Neural cell (in vitro differentiated cells): ENCODE data around the gene SLC25A27. TPM values are rescaled to one million over a fixed set of nuclear protein-coding genes. Genes with fewer than 3 reads are reported as not detected.

Experiments
- H2AFZ ChIP-seq: fragments of 200-600, 300-800 bp; sonication (generic), shearing (Covaris generic); 2 replicates; pipeline ENCODE4 v1.6.0; 2014; ENCODE audit warnings: low read depth, mild to moderate bottlenecking, antibody characterized with exemption, low read length, moderate library complexity
- H3F3A ChIP-seq: fragments of 200-600 bp; shearing (Covaris generic); 2 replicates; pipeline ENCODE4 v1.6.1; 2016; ENCODE audit warnings: mild to moderate bottlenecking, moderate library complexity, mixed read lengths, antibody characterized with exemption, low read length; ENCODE audit not compliant: insufficient read depth, poor library complexity, severe bottlenecking
- H3K27ac ChIP-seq: fragments of 200-600, 300-800 bp; sonication (generic), shearing (Covaris generic); 2 replicates; pipeline ENCODE4 v1.5.1; 2014; ENCODE audit warnings: mild to moderate bottlenecking, low read length, moderate library complexity
- H3K27me3 ChIP-seq: fragments of 300-800, 200-600 bp; sonication (generic), shearing (Covaris generic); 2 replicates; pipeline ENCODE4 v1.6.0; 2014; ENCODE audit warnings: mild to moderate bottlenecking, low read depth, low read length, moderate library complexity; ENCODE audit not compliant: insufficient read depth
- H3K36me3 ChIP-seq: fragments of 300-800, 200-600 bp; sonication (generic), shearing (Covaris generic); 2 replicates; pipeline ENCODE4 v1.5.1; 2014; ENCODE audit warnings: mild to moderate bottlenecking, antibody characterized with exemption, low read length, moderate library complexity; ENCODE audit not compliant: insufficient read depth
- H3K4me2 ChIP-seq: fragments of 300-800, 200-600 bp; sonication (generic), shearing (Covaris generic); 2 replicates; pipeline ENCODE4 v1.6.0; 2014; ENCODE audit warnings: mild to moderate bottlenecking, low read length
- H3K4me3 ChIP-seq: fragments of 300-800, 200-600 bp; sonication (generic), shearing (Covaris generic); 2 replicates; pipeline ENCODE4 v1.5.1; 2014; ENCODE audit warnings: mild to moderate bottlenecking, low read length, moderate library complexity
- H3K79me2 ChIP-seq: fragments of 200-600 bp; shearing (Covaris generic); replicated peaks from 2 replicates; pipeline ENCODE4 v1.6.0; 2014; ENCODE audit warnings: mild to moderate bottlenecking, low read length, moderate library complexity; ENCODE audit not compliant: insufficient read depth
- H3K9ac ChIP-seq: fragments of 300-800, 200-600 bp; sonication (generic), shearing (Covaris generic); 2 replicates; pipeline ENCODE4 v1.6.1; 2016; ENCODE audit warnings: mild to moderate bottlenecking, low read length, mixed read lengths
- H3K9me2 ChIP-seq: fragments of 200-600 bp; shearing (Covaris generic); 2 replicates; pipeline ENCODE4 v1.6.1; 2016; ENCODE audit warnings: mild to moderate bottlenecking, low read length, mixed read lengths; ENCODE audit not compliant: insufficient read depth
- H3K9me3 ChIP-seq: fragments of 200-600, 300-800 bp; sonication (generic), shearing (Covaris generic); 2 replicates; pipeline ENCODE4 v1.6.1; 2016; ENCODE audit warnings: mild to moderate bottlenecking, mixed run types, low read length, moderate library complexity, mixed read lengths
- H4K20me1 ChIP-seq: fragments of 200-600 bp; shearing (Covaris generic); 2 replicates; pipeline ENCODE4 v1.6.1; 2016; ENCODE audit warnings: mild to moderate bottlenecking, mixed run types; ENCODE audit not compliant: insufficient read depth
- CTCF ChIP-seq: fragments of 450-650 bp; IDR thresholded peaks from 2 replicates; pipeline ENCODE4 v1.5.1; 2014; ENCODE audit warnings: antibody characterized with exemption, mild to moderate bottlenecking, moderate library complexity; ENCODE audit not compliant: poor library complexity, severe bottlenecking
- EP300 ChIP-seq: fragments of 450-650 bp; conservative IDR thresholded peaks from 2 replicates; pipeline ENCODE4 v1.6.1; 2014; ENCODE audit warnings: antibody characterized with exemption, mild to moderate bottlenecking, moderate library complexity; ENCODE audit not compliant: poor library complexity, severe bottlenecking
- EZH2 ChIP-seq: fragments of 200-600, 300-800 bp; shearing (Covaris generic), sonication (generic); IDR thresholded peaks from 2 replicates; pipeline ENCODE4 v1.6.1; 2014; ENCODE audit warnings: antibody characterized with exemption, low read length, borderline replicate concordance, mild to moderate bottlenecking; ENCODE audit not compliant: insufficient read depth, poor library complexity, severe bottlenecking
- MXI1 ChIP-seq: fragments of 450-650 bp; conservative IDR thresholded peaks from 2 replicates; pipeline ENCODE4 v1.6.1; 2014; ENCODE audit warnings: antibody characterized with exemption, mild to moderate bottlenecking; ENCODE audit not compliant: poor library complexity, severe bottlenecking
- POLR2AphosphoS5 ChIP-seq: IDR thresholded peaks from 2 replicates; pipeline ENCODE4 v1.6.1; 2012
- RAD21 ChIP-seq: fragments of 450-650 bp; conservative IDR thresholded peaks from 2 replicates; pipeline ENCODE4 v1.6.1; 2014; ENCODE audit warnings: antibody characterized with exemption, mild to moderate bottlenecking, moderate library complexity
- SMC3 ChIP-seq: fragments of 450-650 bp; conservative IDR thresholded peaks from 2 replicates; pipeline ENCODE4 v1.6.1; 2014; ENCODE audit warnings: antibody characterized with exemption, mild to moderate bottlenecking, moderate library complexity; ENCODE audit not compliant: poor library complexity
- TAF1 ChIP-seq: IDR thresholded peaks from 2 replicates; pipeline ENCODE4 v1.6.1; 2012; ENCODE audit warnings: low read depth
- polyA plus RNA-seq: library from polyadenylated mRNA; depleted of rRNA; stranded (reverse); fragments of >200 nt; gene quantifications from 2 replicates; pipeline ENCODE4 v1.2.3, GENCODE V29; 2014
- TF ChIP-seq, protein P1 (sequence below): IDR thresholded peaks from 2 replicates; pipeline ENCODE4 v1.6.1; 2012; ENCODE audit warnings: borderline replicate concordance

SLC25A27 gene
- polyA plus RNA-seq, 1 donor from 2014 or later = 44.5 TPM

GRCh38 chr6:46638650-46639049, 14.1 kb upstream of the SLC25A27 start:
- TF ChIP-seq EP300 (no peak), POLR2AphosphoS5 (no peak), TAF1 (no peak), SMC3 (no peak), MXI1 (no peak), CTCF (no peak), EZH2 (no peak), RAD21 (no peak)

DNA sequence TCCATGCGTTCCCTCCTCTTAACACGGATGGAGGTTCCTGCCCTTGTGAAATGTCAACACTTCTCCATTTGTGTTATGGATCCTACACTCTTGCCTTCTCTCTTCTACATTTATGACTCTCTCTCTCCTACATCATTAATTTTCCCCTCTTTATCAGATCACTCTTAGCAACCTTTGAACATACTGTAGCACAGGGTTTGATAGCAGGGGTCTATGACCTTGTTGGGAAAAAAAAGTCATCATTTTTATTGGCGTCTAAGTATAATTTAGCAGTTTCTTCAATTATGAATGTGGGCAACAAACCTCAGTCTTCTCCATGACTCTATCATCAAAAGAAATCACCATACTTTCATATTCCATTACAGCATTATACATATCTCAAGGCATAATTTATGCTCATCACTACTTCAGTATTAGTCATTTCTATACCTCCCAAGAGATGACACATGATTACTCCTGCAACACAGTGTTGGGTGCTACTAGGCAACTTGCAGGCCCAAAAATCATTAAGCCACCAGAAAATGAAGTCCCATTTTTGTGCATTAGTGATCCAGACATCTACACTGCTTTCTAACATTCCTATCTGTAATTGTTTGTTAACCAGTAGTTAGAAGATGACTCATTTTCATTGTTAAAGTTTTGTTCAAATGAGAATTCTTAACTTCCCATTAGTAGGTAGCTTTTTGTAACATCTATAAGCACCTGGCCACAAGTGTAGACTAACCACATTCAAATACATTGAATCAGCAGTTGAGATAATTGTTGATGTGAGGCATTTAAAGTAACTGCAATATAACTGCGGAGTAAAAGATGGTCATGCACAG, 9.6 kb upstream of the SLC25A27 start:
- H3K79me2 ChIP-seq = no peaks in the 10 kb centered on the region
- no peak overlapping the region for H3K9ac ChIP-seq
- H3K27ac ChIP-seq = no peak overlapping the region
- no peaks in the 10 kb centered on the region for H4K20me1 ChIP-seq
- H3K9me3 ChIP-seq = no peaks in the 10 kb centered on the region
- H3K9me2 ChIP-seq = no peaks in the 10 kb centered on the region
- no peaks in the 10 kb centered on the region for H3K27me3 ChIP-seq
- TF ChIP-seq POLR2AphosphoS5 = no peak
- TF ChIP-seq SMC3 = no peak
- TF ChIP-seq RAD21 = no peak
- TF ChIP-seq MXI1 = no peak
- no peak for TF ChIP-seq TAF1
- TF ChIP-seq EZH2 = no peak
- no peak for TF ChIP-seq CTCF
- TF ChIP-seq, protein P1, sequence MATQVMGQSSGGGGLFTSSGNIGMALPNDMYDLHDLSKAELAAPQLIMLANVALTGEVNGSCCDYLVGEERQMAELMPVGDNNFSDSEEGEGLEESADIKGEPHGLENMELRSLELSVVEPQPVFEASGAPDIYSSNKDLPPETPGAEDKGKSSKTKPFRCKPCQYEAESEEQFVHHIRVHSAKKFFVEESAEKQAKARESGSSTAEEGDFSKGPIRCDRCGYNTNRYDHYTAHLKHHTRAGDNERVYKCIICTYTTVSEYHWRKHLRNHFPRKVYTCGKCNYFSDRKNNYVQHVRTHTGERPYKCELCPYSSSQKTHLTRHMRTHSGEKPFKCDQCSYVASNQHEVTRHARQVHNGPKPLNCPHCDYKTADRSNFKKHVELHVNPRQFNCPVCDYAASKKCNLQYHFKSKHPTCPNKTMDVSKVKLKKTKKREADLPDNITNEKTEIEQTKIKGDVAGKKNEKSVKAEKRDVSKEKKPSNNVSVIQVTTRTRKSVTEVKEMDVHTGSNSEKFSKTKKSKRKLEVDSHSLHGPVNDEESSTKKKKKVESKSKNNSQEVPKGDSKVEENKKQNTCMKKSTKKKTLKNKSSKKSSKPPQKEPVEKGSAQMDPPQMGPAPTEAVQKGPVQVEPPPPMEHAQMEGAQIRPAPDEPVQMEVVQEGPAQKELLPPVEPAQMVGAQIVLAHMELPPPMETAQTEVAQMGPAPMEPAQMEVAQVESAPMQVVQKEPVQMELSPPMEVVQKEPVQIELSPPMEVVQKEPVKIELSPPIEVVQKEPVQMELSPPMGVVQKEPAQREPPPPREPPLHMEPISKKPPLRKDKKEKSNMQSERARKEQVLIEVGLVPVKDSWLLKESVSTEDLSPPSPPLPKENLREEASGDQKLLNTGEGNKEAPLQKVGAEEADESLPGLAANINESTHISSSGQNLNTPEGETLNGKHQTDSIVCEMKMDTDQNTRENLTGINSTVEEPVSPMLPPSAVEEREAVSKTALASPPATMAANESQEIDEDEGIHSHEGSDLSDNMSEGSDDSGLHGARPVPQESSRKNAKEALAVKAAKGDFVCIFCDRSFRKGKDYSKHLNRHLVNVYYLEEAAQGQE = no peak
- no peak for TF ChIP-seq EP300
- no peak overlapping the region for H3K4me3 ChIP-seq
- no peak overlapping the region for H2AFZ ChIP-seq
- H3K36me3 ChIP-seq = no peaks in the 10 kb centered on the region
- H3F3A ChIP-seq = no peaks in the 10 kb centered on the region
- no peak overlapping the region for H3K4me2 ChIP-seq

More at GRCh38 chr6:46638650-46639049, 14.1 kb upstream of the SLC25A27 start:
- no peak overlapping the region for H3K4me3 ChIP-seq
- no peaks in the 10 kb centered on the region for H3K27me3 ChIP-seq
- H3K9ac ChIP-seq = no peak overlapping the region
- H3K36me3 ChIP-seq = no peaks in the 10 kb centered on the region
- H2AFZ ChIP-seq = no peak overlapping the region
- no peaks in the 10 kb centered on the region for H4K20me1 ChIP-seq
- H3K27ac ChIP-seq = no peak overlapping the region
- no peaks in the 10 kb centered on the region for H3K9me3 ChIP-seq
- H3K4me2 ChIP-seq = no peak overlapping the region
- no peaks in the 10 kb centered on the region for H3K79me2 ChIP-seq
- no peaks in the 10 kb centered on the region for H3K9me2 ChIP-seq
- H3F3A ChIP-seq = no peaks in the 10 kb centered on the region
